ENCODE measurements around the gene SYTL3.
"Not testable (repeated sequence)": the region's sequence is repeated elsewhere in the genome, so short reads cannot be mapped to it uniquely, and the experiment has no call there.

SYTL3 gene

DNA sequence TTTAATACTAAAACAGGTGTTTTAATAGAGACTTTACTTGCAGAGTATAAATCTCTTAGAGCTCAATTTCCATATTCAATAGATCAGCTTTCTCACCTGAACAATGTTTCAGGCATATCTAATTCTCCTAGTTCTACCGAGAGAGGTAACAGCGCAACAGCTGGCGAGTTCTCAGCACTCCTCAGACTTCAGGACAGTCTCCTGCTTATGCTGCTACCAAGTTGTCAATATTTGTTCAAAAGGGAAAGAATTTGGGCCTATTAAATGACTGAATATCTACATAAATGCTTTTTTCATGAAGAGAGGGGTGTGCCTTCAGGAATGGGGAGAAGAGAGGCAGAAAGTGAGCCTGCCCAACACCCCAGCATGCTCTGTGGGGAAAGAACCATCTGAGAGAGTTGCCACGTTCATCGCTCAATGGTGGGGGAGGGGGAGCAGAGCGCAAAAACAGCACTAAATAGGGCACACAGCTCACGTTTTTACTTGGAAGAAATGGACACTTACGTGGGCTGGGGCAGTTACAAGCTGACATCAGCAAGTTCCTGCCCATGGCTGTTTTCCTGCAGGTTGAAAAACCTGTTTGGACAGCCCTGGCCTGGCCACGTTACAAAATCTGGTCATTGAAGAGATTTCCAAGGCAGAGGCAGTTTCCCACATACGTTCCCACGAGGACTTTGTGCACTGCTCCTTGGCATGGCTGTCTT is 131.3 kb downstream of the SYTL3 start:
- DNase-seq, result peak; percentile 11

DNA sequence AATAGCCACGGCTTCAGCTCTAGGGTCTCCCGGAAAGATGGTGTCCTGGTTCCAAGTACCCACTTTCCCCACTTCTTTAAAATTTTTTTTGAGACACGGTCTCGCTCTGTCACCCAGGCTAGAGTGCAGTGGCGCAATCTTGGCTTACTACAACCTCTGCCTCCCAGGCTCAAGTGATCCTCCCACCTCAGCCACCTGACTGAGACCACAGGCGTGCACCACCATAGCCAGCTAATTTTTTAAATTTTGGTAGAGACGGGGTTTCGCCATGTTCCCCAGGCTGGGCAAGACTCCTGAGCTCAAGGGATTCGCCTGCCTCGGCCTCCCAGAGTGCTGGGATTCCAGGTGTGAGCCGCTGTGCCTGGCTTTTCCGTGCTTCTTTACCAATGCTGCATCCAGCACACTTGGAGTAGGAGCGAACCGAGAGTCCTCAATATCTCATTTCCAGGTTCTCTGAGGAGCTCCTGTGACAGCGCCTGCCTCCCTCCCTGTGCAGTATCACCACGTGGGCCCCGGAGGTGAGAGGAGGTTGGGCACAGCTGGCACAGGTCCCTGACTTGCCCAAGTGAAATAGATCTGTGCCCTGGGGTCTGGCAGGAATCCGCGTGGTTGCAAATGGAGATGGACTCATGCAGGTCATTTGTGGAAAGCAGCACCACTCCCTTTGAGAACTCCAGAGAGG is 132.0 kb downstream of the SYTL3 start:
- DNase-seq, result peak; percentile 12

DNA sequence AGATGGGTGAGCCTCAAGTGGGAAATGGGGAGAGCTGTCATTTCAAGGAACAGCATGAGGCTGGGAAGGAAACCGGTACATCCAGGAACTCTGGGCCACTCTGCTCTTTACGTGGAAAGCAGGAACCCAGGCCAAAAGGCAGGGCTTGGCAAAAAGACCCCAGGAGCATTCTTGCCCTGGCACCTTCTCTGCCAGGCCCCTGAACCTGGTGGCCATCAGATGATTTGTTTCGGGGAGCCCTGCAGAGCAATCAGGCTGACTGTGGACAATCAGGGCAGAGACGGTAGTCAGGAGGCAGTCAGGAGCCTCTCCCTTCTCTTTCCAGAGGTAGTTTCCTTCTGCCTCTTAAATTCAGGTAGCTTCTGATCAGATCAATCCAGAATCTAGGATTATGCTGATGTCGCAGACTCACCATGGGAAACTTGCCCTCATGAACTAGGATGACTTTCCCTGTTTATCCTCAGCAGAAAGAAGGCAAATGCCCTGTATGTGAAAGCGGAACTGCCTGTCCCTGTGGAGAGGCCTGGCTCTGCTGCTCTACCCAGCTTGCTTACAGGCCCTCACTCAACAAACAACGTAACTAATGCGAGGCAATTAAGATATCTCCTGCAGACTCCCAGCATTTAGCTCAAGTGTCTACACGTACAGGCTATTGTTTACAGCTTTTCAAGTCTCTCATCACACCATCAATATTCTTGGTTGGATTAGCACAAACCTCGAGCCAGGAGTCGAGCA is 132.7 kb downstream of the SYTL3 start:
- DNase-seq, result peak; percentile 4

DNA sequence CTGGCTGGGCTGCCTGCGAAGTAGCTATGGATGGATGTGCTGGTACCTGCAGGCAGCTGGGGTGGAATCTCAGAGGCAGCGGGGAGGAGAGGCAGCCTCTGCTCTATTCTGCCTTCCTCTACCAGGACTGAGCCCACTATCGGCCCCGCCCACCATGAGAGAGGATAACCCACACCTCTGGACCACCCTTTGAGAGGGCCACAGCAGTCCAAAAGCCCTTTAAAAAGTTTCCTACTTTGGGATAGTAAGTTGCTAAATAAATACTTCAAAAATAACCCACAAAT is 133.3 kb downstream of the SYTL3 start:
- peak; percentile 4 for DNase-seq

DNA sequence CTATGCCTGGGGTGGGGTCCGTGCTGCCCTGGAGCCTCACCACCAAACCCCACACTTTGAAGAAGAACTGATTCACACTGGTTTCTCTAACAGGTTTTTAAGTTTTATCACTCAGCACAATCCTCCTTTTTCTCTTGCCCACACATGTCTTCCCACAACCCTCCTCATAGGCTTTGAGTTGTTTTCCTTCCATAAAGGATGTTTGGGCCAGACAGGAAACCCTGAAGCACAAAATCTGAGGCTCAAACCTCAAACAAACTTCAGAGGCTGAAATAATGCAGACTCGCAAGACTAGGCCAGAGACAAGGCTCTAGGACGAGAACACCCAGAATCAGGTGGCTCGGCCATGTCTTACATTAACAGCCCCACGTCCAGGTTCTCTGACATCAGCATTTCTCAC is 134.0 kb downstream of the SYTL3 start:
- peak; percentile 5 for DNase-seq

DNA sequence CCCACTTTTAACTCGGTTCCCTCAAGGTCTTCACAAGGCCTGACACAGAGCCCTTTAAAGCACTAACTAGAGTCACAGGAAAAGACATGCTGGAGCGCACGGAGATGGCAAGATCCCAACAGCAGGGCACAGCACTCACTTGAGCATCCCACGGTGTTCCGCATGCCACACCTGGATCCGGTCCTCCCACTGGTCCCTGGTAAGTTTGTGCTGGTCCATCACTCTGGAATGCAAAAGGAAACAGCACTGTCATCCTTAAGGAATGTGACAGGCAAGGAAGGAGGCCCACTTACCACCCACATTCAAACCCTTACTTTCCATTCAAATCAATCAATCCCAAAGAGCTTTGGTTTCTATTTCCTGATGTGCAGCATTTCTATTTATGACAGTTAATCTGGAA is 134.7 kb downstream of the SYTL3 start:
- DNase-seq, result peak; percentile 3

DNA sequence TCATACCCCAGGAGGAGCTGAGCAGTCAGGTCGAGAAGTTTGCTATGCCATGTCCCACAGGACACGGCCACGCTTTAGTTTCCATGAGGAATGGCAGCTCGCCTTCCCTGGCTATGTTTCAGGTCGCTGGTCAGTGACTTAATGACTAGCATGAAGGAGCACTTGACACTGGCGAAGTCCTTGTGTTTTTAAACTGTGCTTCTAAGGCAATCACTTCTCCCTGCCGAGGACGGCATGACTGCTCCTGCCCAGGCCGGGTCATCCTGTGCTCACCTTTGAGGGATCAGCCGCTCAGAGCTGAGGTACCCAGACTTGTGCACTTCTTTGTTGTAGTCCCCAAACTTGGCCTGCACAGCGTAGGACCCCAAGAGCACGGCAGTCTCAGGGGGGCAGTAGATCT is 135.2 kb downstream of the SYTL3 start:
- peak; percentile 2 for DNase-seq

DNA sequence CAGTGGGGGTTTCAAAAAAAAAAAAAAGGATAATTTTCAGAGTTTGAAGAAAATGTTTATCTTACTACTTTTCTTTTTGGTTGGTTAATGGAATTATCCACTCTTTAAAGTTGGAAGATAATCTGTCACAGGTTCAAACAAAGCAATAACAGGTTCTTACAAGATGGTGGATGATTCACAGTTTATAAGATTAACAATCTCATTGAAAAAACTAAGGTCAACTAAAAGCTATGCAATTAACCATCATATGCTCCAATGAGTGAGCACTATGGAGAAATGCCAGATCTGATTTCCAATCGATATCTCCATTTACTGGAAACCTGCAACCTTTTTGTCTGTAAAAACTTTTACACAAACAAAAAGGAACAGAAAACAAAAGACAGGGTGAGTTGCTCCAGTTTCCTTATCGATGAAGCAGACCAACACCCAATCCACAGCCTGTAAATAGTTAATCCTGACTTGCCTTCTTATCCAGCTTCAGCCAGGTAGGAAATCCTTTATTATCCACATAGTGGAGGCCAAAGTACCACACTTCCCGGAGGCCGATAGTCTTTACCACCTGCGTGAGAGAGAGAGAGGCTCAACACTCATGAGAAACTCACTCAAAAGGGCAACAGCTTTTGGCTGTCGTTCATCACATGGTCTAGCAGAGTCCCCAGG is 136.9 kb downstream of the SYTL3 start:
- peak; percentile 1 for DNase-seq

DNA sequence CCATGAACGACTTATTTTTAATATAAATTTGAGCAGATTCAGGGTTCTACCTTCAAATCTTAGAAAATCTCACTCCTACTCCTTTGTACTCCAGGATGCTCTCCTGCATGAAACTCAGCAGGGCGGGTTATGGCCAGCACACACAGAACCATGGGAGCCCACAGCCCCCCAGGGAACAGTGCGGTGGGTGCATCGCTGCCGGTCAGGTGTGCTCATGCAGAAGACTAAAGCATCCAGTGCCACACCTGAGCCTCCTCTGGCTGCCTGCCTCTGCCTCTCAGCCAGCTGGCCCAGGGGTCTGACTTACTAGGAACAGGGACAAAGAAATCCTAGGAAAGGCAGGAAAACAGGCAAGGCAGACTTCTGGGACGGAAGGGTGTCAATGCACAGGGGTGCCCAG is 137.5 kb downstream of the SYTL3 start:
- DNase-seq, result peak; percentile 13

DNA sequence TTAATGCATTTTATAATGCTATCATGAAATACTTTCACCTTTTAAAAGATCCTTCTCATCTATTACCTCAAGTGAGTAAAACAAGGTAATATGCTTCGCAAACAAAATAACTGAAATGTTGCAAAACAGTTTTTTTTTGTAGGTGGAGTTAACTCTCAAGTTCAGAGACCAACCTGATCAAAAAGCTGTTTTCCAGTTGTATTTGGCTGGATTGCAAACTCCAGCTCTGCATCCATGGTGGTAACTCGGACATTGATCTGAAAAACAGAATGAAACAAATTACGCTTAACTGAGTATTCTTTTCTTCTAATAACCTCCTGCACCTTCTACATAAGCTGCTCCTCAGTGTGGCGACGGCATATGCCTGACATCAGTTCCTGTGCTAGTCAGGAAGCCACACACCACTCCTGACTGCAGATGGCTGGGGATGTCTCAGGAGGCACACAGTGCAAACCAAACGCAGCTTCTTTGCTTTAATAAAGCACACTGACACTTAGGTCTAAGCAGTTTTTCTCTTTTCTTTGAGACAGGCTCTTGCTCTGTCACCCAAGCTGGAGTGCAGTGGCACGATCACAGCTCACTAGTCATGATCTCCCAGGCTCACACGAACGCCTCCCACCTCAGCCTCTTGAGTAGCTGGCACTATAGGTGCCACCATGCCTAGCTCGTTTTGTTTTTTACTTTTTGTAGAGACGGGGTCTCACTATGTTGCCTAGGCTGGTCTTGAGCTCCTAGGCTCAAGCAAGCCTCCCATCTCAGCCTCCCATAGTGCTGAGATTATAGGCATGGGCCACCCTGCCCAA is 139.5 kb downstream of the SYTL3 start:
- peak; percentile 45 for DNase-seq

DNA sequence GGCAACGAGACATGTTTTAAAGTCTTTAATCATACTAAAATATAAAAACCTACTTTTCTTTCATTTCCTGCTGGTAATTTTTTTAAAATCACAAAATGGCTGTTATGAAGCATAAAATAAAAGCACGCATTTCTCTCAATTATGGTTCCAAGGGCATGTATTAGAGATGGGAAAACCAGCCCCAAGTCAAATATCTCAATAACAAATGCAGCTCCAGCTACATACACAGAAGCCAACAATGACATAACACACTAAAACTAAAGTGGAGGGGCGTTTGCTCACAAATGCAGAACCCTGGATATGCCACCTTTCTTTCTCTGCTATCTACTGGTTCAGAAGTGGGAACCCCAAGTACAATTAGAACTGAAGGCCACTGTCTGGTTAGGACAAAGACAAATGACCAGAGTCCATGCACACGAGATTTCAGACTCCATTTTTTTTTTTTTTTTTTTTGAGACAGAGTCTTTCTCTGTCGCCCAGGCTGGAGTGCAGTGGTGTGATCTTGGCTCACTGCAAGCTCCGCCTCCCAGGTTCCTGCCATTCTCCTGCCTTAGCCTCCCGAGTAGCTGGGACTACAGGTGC is 141.5 kb downstream of the SYTL3 start:
- DNase-seq, result no peak

DNA sequence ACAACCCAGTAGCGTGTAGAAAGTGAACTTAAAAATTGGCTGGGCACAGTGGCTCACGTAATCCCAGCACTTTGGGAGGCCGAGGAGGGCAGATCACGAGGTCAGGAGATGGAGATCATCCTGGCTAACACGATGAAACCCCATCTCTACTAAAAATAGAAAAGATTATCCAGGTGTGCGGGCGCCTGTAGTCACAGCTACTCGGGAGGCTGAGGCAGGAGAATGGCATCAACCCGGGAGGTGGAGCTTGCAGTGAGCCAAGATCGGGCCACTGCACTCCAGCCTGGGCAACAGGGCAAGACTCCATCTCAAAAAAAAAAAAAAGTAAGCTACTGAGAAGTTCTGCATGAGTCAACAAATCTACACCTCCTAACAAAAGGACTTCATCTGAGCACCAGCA is 142.7 kb downstream of the SYTL3 start:
- not testable (repeated sequence) for DNase-seq

DNA sequence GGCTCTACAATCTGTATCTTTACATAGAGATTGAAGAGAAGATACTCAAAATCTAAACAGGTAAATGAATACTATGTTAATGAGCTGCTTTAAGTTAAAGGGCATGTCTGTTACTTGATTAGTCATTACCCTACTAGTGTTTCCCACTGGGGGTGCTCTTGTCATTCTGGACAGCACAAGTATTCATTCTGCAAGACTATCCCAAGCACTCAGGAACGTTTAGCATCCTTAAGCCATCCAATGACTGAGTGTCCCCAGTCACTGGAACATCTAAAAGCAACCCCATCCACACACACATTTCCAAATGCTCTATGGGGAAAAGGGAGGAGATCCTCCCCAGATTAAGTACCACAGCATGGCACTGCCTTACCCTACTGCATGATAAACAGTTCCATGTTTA is 143.6 kb downstream of the SYTL3 start:
- no peak for DNase-seq

DNA sequence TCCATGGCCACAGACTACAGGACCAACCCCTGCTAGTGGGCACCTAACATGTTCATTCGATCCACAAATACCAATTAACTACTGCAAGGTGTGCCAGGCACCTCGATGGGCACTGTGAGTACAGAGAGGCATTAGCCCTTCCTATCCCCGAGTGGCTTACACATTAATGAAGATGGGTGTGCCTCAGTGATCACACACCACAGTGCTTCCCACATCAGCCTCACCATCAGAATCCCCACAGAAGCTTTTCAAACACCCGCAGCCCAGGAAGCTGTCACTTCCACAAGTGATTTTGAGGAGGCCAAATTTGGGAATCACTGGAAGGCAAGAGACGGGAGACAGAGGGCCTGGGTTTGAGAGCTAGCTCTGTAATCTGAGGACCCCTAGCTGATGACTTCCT is 145.7 kb downstream of the SYTL3 start:
- DNase-seq, result no peak

DNA sequence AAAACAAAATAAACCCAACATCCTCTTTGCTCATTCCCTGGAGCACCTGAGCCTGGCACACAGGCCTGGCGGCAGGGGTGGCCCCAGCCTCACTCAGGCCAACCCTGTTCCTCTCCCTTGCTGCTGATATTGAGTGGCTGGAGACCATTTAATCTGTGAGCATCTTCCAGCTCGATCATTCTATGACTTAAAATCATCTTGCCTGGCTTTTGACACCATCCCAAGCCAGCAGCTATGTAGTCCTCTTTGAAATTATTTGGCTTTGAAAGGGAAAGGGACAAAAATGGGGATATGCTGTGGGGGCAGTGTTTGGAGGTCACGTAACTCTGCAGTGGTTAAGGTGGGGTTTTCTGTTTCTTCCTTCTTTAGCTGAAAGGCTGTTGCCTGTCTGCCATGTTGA is 146.5 kb downstream of the SYTL3 start:
- no peak for DNase-seq

DNA sequence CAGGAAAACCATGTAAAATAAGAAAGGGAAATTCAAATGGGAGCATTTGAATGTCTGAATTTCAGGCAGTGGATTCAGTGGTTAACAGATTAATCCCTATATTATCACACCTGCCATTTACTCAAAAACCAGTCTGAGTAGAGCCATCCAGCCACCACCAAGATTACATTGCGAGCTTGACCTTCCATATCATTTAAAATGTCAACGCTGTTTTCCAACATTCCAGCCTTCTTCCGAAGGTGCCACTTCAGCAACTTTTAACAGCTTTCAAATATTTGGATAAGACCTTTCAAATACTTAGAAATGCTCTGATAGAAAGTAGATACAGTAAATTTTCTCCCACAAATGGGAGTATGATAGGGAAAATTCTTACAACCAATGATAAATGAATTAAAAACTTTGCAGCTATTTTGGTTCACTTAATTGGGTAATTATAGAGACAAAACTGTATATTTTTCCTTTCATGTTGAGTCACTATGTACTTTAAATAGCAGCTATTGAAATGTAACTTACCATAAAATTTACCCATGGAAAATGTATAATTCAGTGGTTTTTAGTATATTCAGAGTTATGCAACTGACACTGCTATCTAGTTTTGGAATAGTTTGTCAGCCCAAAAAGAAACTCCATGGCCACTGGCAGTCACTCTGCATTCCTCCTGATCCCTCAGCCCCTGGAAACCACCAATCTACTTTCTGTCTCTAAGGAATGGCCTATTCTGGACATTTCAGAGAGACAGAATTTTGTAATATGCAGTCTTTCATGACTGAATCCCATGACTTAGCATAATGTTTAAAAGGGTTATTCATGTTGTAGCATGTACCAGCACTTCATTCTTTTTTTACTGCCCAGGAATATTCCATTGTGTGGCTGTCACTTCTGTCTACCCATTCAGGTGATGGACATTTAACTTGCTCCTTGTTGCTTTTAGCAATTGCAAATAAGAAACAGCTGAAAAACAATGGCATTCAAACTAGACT is 147.8 kb downstream of the SYTL3 start:
- DNase-seq, result peak; percentile 68

DNA sequence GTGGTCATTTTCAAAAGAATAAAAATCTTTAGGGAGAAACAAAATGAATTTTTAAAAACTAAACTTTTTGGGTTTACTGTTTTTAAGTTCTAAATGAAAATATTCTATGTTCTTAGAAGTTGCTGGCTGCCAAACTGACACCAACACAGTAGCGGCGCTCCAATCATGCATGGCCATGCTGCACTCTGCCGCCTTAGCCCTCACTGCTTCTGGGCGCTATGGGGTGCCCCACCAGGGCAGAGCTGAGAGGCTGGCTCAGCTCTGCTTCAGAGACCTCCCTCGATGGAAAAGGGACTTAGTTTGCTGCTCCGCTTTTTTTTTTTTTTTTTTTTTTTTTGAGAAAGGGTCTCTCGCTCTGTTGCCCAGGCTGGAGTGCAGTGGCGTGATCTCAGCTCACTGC is 148.5 kb downstream of the SYTL3 start:
- no peak for DNase-seq

DNA sequence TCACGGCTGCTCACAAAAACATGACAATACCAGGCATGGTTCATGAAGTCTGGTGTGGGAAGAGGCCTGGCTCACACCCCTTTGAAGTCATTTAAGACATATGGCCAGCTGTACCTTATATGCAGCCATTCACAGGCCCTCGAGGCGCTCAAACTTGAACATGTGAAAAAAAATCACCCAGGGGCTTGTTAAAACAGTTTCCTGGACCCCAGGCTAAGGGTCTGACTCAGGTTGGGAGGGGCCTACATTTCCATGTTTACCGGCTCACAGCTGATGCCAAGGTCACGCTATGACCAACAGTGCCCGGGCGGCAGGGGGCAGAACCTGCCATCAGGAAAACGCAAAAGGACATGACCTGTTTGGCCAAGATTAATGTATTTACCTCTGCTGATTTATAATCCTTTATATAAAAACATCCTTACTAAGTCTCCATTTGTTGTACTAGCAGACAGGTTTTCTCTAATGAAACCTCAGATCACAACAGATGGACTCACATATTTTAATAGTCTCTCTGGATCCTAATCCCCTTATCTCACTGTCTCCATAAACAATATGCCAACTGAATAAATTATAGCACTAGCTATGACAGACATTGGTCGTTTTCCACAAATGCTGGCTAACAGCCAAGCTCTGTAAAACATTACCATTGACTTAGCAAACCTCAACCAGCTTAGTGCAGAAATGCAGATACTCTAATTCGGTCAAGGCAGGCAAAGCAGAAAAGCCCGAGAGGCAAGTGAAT is 149.4 kb downstream of the SYTL3 start:
- peak; percentile 28 for DNase-seq

DNA sequence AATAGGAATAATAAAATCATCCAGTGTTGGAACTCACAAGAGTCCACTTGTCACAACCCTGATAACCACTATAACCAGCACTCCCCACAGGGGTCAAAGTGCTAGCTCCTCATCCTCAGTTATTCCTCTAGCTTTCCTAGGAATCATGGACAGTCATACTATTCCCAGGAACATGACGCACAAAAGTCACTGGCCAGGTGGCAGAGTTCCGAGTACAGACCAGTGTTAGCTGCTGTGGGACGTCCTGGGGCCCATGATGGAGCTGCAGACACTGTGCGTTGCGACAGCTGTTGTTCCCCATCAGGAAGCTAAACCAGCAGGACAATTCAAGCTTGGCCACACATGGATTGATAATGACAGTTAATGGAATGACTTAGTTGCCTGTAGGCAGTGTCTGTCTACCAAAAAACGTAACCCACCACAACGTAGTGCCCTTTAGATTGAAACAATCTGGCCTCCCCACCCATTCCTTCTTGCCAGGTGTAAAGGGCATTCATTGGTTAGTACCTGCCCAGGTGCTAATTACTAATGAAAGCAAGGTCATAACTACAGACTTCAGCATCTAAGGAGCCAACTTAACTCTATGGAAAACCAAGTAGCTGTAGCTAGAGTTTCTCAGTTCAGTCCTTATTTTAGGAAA is 151.9 kb downstream of the SYTL3 start:
- DNase-seq, result peak; percentile 37

DNA sequence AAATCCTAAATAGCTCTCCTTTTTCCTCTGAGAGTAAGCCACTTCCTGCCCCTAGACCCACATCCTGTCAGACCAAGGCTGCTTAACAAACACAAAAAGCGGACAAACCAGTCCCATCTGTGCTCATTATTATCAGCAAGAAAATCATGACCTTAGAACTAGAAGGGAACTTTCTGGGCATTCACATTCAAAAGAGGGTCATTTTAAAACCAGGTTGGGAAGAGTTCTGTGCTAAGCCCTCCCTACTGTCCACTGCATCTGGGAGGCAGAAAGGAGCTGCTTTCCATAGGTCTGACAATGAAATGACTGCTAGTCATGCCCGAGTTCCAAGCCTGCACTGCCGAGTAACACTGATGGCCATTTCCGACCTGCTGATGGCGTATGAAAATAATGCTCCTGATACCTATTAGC is 153.9 kb downstream of the SYTL3 start:
- DNase-seq, result peak; percentile 24

All from femur (tissue), 1 donor.